ENCODE data around the gene MED4. TPM values are rescaled to one million over a fixed set of nuclear protein-coding genes. Genes with fewer than 3 reads are reported as not detected.

Gene MED4
- total RNA-seq, 1 donor from 2014 or later = 28.1 TPM

GRCh38 chr13:48038761-48039160 lies 56.1 kb downstream of the MED4 start:
- TF ChIP-seq CTCF (conservative IDR thresholded peaks at IDR 0.05; ENCODE audit: low read depth, low read length) = no peak
- no peak for DNase-seq (ENCODE audit: low read depth)
- H3K4me3 ChIP-seq (ENCODE audit: low read depth, low read length) = no peak overlapping the region

- TF ChIP-seq CTCF (conservative IDR thresholded peaks at IDR 0.05; ENCODE audit: low read depth, low read length) = peak; percentile 99
- peak; percentile 63 for DNase-seq (ENCODE audit: low read depth)
Measured at GRCh38 chr13:48037346-48038173, 57.3 kb downstream of the MED4 start, which contains the start of gene NUDT15. Gene NUDT15, plus strand, starts transcription at chr13:48037726. Its CDS starts 21 bp downstream, at chr13:48037747.

GRCh38 chr13:48029859-48030258 lies 65.0 kb downstream of the MED4 start:
- no peak for TF ChIP-seq CTCF (conservative IDR thresholded peaks at IDR 0.05; ENCODE audit: low read depth, low read length)
- DNase-seq (ENCODE audit: low read depth) = no peak
- H3K4me3 ChIP-seq (ENCODE audit: low read depth, low read length) = no peak overlapping the region

More at GRCh38 chr13:48037346-48038173, 57.3 kb downstream of the MED4 start, which contains the start of gene NUDT15:
- H3K4me3 ChIP-seq (ENCODE audit: low read depth, low read length) = peak within 1 kb of the TSS; percentile 81

GRCh38 chr13:48028066-48028465 lies 66.8 kb downstream of the MED4 start:
- no peak overlapping the region for H3K4me3 ChIP-seq (ENCODE audit: low read depth, low read length)
- no peak for DNase-seq (ENCODE audit: low read depth)
- TF ChIP-seq CTCF (conservative IDR thresholded peaks at IDR 0.05; ENCODE audit: low read depth, low read length) = no peak

Other genes with a start within 250 kb of the MED4 start
- 24.3 and 40.2 TPM in 2 replicates for gene SUCLA2, start 93.8 kb downstream of the MED4 start, total RNA-seq
- 32.3 and 47.0 TPM in 2 replicates for gene NUDT15, start 57.4 kb downstream of the MED4 start, total RNA-seq
- gene ITM2B, start 138.1 kb upstream of the MED4 start, total RNA-seq = 177 and 403 TPM in 2 replicates
- gene RB1, start 208.6 kb upstream of the MED4 start, total RNA-seq = 22.3 and 35.4 TPM in 2 replicates

Measured in epithelial cell of proximal tubule (primary cell).